ENCODE results near the gene NKAPL.
A peak's percentile ranks its signal among the peaks of the same experiment; 100 is the strongest.

The NKAPL gene

GRCh38 chr6:28258877-28259777 is at the start of gene NKAPL:
NKAPL (plus strand) TSS chr6:28259297; CDS start chr6:28259372, 75 bp downstream.
- DNase-seq (ENCODE audit: low read depth), result peak; percentile 80

DNA sequence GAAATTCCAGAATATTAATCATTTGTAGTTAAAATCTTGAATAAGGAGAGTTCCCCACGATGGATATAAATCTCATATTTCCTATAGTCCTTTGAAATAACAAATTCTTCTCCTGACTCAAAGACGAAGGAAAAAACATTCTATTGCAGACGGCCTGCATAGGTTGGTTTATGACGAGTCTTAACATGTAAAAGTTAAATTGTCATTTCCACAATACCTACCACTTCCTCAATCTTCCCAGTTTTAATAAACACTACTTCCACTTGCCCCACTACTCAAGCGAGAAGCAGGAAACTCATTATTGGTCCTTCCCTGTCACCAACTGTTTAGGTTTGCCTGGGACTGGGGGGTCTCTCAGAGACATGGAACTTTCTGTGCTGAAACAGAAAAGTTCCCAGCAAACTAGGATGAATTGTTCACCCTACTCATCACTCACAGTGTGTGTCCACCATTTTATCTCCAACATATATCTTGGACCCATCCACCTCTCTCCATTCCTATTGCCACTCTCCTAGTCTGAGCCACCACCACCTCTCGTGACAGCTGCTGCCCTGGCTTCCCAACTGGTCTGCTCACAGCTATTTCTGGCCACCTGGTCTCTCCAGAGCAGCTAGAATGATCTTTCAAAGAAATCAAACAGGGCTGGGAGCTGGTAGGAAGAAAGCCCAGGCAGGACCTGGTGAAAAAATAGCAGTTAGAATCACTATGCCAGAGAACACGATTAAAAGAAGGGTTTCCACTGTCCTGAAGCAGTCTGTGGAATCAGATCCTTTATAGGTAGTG is 49.2 kb upstream of the NKAPL start:
- no peak for DNase-seq (ENCODE audit: low read depth)

DNA sequence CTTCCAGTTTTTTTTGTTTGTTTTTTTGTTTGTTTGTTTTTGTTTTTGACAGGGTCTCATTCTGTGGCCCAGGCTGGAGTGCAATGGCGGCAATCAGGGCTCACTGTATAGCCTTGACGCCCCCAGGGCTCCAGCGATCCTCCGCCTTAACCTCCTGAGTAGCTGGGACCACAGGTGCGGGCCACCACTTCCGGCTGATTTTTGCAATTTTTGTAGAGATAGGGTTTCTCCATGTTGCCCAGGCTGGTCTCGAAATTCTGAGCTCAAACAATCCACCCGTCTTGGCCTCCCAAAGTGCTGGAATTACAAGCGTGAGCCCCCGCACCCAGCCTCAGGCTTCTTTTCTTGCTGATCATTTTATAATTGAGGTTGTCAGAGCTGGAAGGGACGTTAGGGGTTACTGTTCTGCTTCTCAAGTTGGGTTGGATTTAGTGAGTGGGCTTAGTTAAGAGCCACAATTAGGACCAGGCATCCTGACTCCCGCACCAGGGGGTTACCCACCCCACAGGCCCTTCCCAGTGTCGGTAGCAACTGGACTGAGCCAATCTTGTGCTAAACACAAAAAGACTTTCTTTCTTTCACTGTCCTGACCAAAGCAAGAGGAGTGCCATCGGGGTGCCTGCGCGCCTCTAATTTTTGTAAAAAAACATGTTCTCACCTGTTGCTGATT is 47.1 kb upstream of the NKAPL start:
- DNase-seq (ENCODE audit: low read depth), result no peak

- DNase-seq (ENCODE audit: low read depth), result peak; percentile 71
These were observed 46.4 kb upstream of the NKAPL start for GRCh38 chr6:28212510-28213212.

GRCh38 chr6:28213213-28213523 is 45.9 kb upstream of the NKAPL start:
- DNase-seq (ENCODE audit: low read depth), result no peak

GRCh38 chr6:28215425-28215824 is 43.7 kb upstream of the NKAPL start:
- no peak for DNase-seq (ENCODE audit: low read depth)

DNA sequence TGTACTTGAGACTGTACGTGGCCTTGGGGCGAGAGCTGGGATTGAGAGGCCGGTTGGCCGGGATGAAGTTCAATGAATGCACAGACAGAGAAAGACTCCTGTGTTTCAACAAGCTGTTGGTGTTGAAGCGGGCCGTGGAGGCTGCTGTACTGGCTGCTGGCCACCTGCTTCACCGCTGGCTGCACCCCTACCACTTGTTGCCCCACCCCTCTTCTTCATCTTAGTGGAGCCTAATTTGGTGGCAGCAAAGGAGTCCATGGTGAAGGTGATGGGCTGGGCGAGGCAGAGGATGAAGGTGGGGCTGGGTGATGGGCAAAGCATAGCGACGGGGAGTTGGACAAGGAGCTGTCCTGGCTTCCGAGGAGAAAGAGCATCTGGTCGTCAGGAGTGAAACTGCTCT is 41.2 kb upstream of the NKAPL start:
- DNase-seq (ENCODE audit: low read depth), result no peak

DNA sequence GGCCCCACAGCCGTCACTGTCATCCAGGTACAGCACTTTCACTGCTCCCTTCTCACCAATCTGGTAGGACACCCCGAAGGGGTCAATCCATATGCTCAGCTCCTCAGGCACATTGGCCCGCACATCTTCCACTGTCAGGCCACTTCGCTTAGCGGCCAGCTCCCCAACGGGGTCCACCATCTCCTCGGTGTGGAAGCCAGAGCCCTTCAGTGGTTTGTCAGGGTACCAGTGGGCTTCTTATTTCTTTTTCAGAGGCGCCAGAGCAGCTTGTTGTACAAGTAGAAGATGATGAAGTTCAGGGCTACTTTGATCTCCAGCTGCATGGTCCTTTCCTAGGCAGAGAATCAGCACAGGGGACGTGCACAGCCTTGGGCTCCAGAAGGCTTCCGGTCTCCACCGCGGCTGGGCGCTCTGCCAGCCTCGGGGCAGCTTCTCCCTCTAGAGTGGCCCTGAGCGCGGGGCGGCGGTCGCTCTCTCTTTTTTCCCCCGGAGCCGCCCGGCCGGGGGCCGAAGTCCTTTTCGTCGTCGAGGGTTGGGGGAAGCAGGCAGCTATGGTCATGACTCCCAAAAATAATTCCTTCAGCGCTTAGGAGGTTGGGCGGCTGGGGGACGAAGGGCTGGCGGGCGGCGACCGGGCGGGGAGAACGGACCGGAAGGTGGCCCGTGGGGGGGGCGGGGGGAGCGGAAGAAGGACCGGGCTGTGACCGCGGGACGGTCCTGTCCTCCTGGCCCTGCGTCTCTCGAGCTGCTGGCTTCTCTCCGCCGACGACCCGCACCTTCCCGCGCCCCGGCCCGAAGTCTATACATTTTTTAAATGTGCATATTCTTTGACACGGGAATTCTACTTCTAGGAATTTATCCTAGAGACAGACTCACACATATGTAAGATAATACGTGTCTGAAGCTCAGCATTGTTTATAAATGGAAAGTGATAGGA is 40.5 kb upstream of the NKAPL start:
- DNase-seq (ENCODE audit: low read depth), result peak; percentile 40

DNA sequence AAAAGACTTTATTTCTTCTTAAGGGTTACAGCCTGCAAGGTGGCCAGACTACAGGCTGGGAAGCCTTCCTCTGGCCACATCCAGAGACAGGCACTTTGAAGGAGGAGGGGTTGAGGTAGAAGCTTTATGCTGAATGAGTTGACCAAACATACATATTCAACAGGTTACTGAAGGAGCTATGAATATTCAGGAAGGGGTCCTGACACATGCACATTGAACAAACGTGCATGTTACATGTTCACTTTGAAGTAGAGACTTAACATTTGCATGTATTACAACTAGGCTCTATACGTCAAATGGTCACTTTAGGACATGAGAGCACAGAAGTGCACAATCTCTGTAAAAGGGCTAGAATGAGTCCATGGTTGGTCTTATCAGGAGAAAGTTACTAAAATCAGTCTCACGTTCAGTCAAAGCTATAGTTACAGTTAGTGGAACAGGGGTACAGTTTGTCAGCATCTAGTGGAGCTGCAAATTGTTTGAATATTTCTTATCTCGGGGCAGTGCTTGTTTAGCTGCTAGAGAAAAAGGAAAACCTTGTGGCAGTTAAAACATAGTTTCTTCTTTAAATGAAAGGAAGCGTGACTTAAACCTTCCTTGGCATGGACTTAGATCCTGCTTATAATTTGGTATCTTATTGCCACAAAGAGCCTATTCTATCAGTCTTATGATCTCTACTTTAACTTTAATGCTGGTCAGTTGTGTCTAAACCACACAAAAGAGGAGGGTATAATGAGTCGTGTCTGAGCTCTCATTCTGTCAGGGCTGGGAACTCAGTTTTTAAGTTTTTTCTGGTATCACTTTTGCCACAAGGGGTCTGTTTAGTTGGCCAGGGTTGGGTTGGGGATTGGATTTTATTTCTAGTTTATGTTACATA is 38.6 kb upstream of the NKAPL start:
- DNase-seq (ENCODE audit: low read depth), result no peak

GRCh38 chr6:28224131-28225055 is 34.7 kb upstream of the NKAPL start:
- DNase-seq (ENCODE audit: low read depth), result no peak

GRCh38 chr6:28225056-28225834 is 33.9 kb upstream of the NKAPL start, which contains the start of gene ZSCAN9:
ZSCAN9 (plus strand) TSS chr6:28225275; CDS start chr6:28227085, 1,810 bp downstream.
- peak; percentile 88 for DNase-seq (ENCODE audit: low read depth)

DNA sequence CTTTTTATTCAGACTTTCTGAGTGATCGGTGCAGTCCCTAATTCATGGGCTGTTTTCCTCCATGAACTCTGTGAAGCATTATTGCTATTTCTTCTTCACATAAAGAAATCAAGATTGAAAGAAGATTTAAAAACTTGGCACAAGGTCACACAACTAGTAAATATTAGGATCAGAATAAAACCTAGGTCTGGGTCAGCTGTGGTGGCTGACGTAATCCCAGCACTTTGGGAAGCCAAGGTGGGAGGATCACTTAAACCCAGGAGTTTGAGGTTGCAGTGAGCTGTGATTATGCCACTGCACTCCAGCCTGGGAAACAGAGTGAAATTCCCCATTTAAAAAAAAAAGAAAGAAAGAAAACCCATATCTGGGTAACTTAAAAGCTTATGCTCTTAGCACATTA is 32.6 kb upstream of the NKAPL start:
- no peak for DNase-seq (ENCODE audit: low read depth)

DNA sequence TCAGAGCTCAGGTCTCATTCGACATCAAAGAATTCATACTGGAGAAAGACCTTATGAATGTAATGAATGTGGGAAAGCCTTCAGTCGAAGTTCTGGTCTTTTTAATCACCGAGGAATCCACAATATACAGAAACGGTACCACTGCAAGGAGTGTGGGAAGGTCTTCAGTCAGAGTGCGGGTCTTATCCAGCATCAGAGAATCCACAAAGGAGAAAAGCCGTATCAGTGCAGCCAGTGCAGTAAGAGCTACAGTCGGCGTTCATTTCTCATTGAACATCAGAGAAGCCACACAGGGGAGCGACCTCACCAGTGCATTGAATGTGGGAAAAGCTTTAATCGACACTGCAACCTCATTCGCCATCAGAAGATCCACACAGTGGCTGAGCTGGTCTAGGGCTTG is 26.3 kb upstream of the NKAPL start:
- no peak for DNase-seq (ENCODE audit: low read depth)

DNA sequence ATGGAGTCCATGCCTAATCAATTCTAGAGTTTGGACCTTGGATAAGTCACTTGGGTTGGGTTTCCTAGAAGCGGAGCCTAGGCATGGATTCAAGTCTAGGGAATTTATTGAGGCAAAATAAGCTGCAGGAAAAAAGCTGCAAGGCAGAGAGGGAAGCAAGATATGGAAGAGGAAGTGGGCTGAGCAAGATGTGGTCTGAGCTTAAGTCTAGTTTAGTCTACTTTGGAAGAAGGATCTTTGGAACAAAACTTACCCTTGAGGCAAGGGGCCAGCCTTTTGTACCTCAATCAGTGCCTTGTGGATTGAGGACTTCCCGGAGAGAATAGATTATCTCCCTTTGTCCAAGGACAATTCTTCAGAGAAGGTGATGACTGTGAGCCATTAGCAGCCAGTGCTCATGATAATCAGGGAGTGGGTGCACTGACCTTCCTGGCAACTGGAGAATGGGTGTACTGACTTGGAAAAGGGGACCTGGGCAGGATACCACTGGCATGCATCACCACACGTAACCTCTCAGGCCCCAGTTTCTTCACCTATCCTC is 23.1 kb upstream of the NKAPL start:
- no peak for DNase-seq (ENCODE audit: low read depth)

DNA sequence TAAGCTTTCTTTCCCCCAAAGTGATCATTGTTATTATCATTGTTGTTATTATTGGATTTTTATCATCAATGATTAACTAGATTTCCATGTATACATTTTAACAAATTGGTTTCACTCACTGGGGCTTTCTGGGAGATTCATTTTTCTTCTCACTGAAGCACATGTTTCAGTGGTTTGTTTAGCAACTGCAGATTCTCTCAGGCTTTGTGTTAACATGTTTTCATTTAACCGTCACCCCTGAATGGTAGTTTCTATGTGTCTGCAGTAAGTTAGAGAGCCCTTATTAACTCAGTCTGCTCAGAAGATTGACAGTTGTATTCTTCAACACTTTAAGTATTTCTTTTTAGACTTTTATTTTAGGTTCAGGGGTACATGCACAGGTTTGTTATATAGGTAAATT is 19.5 kb upstream of the NKAPL start:
- DNase-seq (ENCODE audit: low read depth), result no peak

DNA sequence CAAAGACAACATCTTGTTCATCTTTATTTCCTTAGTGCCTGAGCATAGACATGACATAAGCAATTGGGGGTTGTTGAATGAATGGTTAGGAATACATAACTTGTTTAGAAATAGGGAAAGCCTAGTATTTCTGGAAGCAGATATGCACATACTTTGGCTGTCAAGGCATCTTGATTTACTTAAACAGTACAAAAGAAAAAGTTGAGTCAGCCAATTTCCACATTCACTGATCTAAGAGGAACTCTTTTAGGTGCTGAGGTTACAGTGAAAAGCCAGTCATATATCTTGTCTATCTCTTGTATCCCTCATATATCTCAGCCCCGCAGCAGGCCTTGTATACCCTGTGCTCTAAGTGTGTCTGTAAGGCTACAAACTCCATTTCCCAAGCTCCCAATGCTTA is 18.6 kb upstream of the NKAPL start:
- DNase-seq (ENCODE audit: low read depth), result peak; percentile 68

GRCh38 chr6:28243946-28244345 is 15.2 kb upstream of the NKAPL start:
- no peak for DNase-seq (ENCODE audit: low read depth)

All from amniotic epithelial cell (primary cell).